Rectal smooth muscle tissue (tissue), 1 donor: ENCODE results near the gene PDGFD.

Source experiments
- H3K27ac ChIP-seq: one replicate; pipeline ENCODE4 v1.7.0; 2013; ENCODE audit warnings: low read depth, low read length, inconsistent platforms
- H3K27me3 ChIP-seq: one replicate; pipeline ENCODE4 v1.7.0; 2013; ENCODE audit warnings: low read length; ENCODE audit not compliant: control insufficient read depth, insufficient read depth
- H3K36me3 ChIP-seq: one replicate; pipeline ENCODE4 v1.7.0; 2013; ENCODE audit warnings: low read length; ENCODE audit not compliant: control insufficient read depth, insufficient read depth
- H3K4me1 ChIP-seq: one replicate; pipeline ENCODE4 v1.7.0; 2013; ENCODE audit warnings: low read length; ENCODE audit not compliant: control insufficient read depth, insufficient read depth
- H3K4me3 ChIP-seq: one replicate; pipeline ENCODE4 v1.7.0; 2013; ENCODE audit warnings: low read length
- H3K9ac ChIP-seq: one replicate; pipeline ENCODE4 v1.7.0; 2013; ENCODE audit warnings: low read length

PDGFD gene

DNA sequence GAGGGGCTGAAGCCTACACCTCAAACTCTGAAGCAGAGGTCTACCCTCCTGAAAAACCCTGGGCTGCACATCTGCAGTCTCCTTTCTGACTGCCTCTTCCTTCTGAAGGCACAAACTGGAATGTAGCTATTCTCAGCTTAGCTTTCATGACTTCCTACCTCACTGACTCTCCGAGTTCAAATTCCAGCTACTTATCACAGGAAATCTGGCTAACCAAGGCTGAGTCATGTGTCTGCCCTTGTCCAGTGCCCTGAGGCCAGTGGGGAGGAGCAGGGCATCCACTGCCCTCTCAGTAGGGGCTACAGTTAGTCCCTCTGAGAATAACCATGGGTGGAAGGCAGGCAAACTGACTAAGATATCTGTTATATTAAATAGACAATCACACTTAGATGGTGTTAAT, 29.2 kb downstream of the PDGFD start:
- no peak overlapping the region for H3K4me3 ChIP-seq
- H3K9ac ChIP-seq: no peak overlapping the region
- no peaks in the 10 kb centered on the region for H3K36me3 ChIP-seq
- H3K27ac ChIP-seq: no peak overlapping the region
- no peaks in the 10 kb centered on the region for H3K4me1 ChIP-seq
- no peaks in the 10 kb centered on the region for H3K27me3 ChIP-seq

DNA sequence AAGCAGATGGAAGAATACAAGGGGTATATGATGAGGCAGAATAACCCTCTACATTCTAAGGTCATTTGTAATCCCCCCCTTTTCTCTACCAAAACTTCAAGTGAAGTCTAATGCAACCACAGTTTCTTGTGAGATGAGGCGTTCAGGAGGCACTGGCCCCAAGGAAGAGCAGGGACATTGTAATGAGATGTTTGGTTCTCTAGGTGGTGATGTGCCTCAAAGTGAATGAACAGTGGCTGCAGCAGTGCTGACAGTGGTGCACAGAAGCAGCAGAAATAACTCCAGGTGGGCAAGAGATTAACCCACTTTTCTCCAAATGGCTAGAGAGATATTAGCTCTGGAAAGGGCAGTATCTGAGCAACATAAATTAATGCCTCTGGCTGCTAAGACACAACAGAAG, 33.8 kb downstream of the PDGFD start:
- Histone ChIP-seq H3K36me3 (no peaks in the 10 kb centered on the region), H3K27me3 (no peaks in the 10 kb centered on the region), H3K9ac (no peak overlapping the region), H3K4me3 (no peak overlapping the region), H3K4me1 (no peaks in the 10 kb centered on the region), H3K27ac (no peak overlapping the region)

DNA sequence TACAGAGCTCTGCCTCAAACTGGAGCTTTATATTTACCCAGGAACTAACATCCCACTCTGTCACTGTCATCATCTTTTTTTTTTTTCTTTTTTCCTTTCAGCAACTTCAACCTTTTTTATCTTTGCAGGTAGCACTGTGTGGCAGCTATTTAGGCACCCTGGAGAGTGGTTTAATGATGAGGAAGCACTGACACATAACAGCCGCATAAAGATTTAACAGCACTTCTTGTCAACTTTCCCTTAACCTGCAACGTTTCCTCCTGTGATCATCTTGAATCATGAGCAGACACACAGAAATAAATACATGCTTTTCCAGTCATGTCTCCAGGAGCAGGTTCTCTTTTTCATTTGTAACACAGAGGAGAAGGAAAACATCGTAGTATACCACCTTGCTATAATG, 34.8 kb downstream of the PDGFD start:
- no peak overlapping the region for H3K27ac ChIP-seq
- H3K4me1 ChIP-seq: no peaks in the 10 kb centered on the region
- H3K36me3 ChIP-seq: no peaks in the 10 kb centered on the region
- H3K27me3 ChIP-seq: no peaks in the 10 kb centered on the region
- no peak overlapping the region for H3K4me3 ChIP-seq
- H3K9ac ChIP-seq: no peak overlapping the region

DNA sequence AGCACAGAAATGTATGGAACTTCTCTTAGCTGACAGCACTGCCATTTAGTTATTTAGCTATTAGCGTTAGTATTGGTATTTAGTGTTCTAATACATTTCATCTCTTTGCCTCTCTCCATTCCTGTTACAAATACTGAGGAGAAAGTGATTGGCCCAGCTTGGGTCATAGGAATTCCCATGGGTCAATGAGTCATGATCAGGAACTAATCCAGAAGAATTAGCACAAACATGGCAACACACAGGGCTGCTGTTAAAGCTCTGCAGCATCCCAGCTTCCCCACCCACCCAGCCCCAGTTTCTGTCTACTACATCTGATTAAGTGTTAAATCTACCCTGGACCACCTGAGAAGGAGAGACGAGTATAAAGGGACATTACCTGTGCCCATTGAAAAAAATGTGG, 36.1 kb downstream of the PDGFD start:
- no peaks in the 10 kb centered on the region for H3K4me1 ChIP-seq
- H3K27me3 ChIP-seq: no peaks in the 10 kb centered on the region
- no peak overlapping the region for H3K9ac ChIP-seq
- H3K4me3 ChIP-seq: no peak overlapping the region
- no peak overlapping the region for H3K27ac ChIP-seq
- no peaks in the 10 kb centered on the region for H3K36me3 ChIP-seq

DNA sequence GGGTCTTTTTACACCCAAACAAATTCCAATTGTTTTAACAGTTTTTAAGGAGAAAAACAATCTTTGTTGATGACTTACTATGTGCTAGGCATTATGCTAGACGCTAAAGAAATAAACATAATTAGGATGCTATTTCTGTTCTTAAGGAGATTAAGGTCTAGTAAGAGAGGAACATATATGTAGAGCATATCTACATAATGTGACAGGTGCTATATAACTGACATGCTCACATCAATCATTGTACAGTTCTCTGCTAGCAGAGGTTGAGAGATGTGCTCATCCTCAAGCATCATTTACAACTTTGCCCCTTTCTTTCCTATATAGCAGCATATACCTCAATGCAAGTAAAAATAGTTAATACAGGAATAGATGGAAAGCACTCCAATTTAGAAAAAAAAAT, 37.5 kb downstream of the PDGFD start:
- H3K27ac ChIP-seq: no peak overlapping the region
- no peaks in the 10 kb centered on the region for H3K36me3 ChIP-seq

DNA sequence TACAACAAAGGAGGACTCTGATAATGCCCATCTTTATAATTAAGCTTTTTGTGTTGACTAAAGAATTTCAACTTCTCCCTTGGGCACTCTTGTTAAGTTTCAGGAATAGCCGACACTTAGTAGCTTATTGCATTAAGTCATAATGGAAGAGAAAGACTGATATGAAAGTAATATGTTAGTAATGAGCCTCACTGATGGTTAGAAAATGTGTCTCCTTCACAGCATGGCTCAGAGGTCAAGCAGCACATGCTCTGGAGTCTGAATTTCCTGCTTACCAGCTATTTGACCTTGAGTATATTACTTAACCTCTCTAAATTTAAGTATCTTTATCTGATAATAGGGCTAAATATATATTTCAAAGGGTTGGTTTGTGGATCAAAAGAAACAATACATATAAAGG, 39.0 kb downstream of the PDGFD start:
- Histone ChIP-seq H3K9ac (no peak overlapping the region), H3K27me3 (no peaks in the 10 kb centered on the region), H3K4me1 (no peaks in the 10 kb centered on the region), H3K27ac (no peak overlapping the region), H3K4me3 (no peak overlapping the region), H3K36me3 (no peaks in the 10 kb centered on the region)

More for the DNA sequence above, 37.5 kb downstream of the PDGFD start:
- Histone ChIP-seq H3K9ac (no peak overlapping the region), H3K4me1 (no peaks in the 10 kb centered on the region), H3K27me3 (no peaks in the 10 kb centered on the region), H3K4me3 (no peak overlapping the region)

DNA sequence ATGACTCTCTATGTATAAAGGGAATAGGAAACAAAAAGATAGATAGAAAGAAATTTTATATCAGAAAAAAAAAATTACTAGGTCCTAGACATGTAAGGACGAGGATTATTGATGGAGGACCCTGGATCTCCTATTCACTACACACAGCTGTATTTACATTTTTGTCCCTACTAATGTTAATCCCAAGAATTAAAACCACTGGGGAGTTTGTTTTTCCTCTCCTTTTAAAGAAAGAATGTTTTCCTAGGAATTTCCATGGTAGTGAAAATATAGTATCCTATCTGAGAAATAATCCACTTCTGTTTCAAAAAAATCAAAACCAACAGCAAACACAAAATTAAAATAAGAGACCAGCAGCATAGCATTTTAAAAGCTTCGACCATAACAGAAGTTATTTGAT, 41.1 kb downstream of the PDGFD start:
- H3K4me1 ChIP-seq: no peaks in the 10 kb centered on the region
- H3K27ac ChIP-seq: no peak overlapping the region
- no peak overlapping the region for H3K4me3 ChIP-seq
- H3K27me3 ChIP-seq: no peaks in the 10 kb centered on the region
- no peak overlapping the region for H3K9ac ChIP-seq
- no peaks in the 10 kb centered on the region for H3K36me3 ChIP-seq

DNA sequence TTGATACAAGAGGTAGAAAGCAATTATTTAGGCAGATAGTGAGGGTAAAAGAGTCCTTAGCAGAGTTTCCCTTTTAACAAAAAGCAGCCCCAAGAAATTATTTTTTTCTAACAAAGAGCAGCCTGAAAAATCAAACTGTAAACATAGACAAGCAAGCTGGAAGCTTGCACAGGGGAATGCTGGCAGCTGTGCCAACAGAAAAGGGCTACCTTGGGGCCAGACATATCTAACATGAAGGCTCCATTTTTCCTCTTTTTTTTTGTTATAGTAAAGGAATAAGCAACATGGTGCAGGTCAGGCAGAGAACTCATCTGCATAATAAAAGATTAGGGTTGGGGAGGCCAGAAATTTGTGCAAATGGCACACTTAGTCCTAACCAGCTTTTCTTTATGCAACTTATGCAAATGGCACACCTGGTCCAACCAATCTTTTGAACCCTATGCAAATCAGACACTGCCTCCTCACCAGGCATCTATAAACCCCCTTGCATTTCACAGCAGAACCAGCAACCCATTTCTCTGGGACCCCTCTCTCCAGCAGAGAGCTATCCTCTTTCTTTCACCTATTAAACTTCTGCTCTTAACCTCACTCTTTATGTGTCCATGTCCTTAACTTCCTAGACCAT, 41.8 kb downstream of the PDGFD start:
- no peak overlapping the region for H3K4me3 ChIP-seq
- no peak overlapping the region for H3K9ac ChIP-seq
- H3K4me1 ChIP-seq: no peaks in the 10 kb centered on the region
- H3K27me3 ChIP-seq: no peaks in the 10 kb centered on the region
- H3K36me3 ChIP-seq: no peaks in the 10 kb centered on the region
- H3K27ac ChIP-seq: no peak overlapping the region

DNA sequence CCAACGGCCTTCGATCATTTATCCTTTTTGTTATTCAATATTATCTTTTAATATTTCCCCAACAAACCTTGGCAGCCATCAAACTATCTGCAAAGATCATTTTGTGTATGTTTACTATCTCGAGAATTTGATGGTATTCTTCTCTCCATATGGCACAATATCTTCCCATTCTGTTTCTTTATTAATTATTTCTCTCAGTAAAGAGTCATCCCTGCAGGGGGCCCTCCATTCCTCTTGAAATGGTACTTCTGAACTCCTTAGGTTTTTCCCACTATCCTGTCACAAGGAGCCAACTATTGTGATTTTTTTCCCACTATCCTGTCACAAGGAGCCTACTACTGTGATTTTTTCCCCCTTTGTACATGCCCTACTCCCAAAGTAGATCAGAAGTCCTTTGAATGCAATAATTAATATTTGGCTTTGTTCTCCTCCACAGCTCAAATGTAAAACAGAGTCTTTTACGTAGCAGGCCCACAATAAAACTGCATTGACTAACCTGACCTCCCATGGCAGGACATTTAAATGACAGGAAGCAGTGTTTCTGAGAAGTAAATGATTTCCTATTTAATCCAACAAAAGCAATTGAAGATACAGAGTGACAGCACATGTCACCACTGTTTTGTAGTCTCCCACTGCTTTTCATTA, 43.3 kb downstream of the PDGFD start:
- H3K36me3 ChIP-seq: no peaks in the 10 kb centered on the region
- no peak overlapping the region for H3K27ac ChIP-seq
- no peaks in the 10 kb centered on the region for H3K27me3 ChIP-seq
- no peak overlapping the region for H3K9ac ChIP-seq
- H3K4me1 ChIP-seq: no peaks in the 10 kb centered on the region
- H3K4me3 ChIP-seq: no peak overlapping the region

DNA sequence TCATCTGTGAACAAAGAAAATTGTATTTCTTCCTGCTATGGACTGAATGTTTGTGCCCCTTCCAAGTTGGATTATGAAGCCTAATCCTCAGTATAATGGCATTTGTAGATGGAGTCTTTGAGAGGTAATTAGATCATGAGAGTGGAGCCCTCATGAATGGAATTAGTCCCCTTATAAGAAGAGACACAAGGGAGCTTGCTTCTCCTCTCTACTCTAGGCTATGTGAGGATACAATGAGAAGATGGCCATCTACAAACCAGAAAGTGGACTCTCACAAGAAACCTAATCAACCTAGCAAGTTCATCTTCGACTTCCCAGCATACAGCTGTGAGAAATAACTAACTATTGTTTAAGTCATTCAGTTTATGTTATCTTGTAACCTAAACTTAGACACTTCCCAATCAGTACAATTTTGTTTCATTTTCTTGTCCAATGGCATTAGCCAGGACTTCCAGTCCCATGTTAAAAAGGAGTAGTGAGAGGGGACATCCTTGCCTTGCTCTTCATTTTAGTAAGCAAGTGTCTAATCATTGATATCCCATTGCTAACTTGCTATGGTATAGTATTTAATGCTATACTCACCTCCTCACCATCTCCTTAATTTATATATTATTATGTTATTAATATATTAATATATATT, 45.7 kb downstream of the PDGFD start:
- Histone ChIP-seq H3K4me3 (no peak overlapping the region), H3K9ac (no peak overlapping the region), H3K27ac (no peak overlapping the region), H3K36me3 (no peaks in the 10 kb centered on the region), H3K27me3 (no peaks in the 10 kb centered on the region), H3K4me1 (no peaks in the 10 kb centered on the region)

DNA sequence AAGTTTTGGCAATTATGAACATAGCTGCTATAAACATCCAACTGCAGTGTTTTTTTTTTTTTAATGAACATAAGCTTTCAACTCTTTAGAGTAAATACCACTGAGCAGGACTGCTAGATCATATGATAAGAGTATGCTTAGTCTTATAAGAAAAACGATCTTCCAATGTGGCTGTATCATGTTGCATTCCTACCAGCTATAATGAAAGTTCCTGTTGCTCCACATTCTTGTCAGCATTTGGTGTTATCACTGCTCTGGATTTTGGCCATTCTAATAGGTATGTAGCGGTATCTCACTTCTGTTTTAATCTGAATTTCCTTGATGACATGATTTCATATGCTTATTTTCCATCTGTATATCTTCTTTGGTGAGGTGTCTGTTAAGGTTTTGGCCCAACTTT, 50.4 kb downstream of the PDGFD start:
- H3K36me3 ChIP-seq: no peaks in the 10 kb centered on the region
- no peak overlapping the region for H3K27ac ChIP-seq
- no peaks in the 10 kb centered on the region for H3K4me1 ChIP-seq
- no peak overlapping the region for H3K9ac ChIP-seq
- no peak overlapping the region for H3K4me3 ChIP-seq
- no peaks in the 10 kb centered on the region for H3K27me3 ChIP-seq

DNA sequence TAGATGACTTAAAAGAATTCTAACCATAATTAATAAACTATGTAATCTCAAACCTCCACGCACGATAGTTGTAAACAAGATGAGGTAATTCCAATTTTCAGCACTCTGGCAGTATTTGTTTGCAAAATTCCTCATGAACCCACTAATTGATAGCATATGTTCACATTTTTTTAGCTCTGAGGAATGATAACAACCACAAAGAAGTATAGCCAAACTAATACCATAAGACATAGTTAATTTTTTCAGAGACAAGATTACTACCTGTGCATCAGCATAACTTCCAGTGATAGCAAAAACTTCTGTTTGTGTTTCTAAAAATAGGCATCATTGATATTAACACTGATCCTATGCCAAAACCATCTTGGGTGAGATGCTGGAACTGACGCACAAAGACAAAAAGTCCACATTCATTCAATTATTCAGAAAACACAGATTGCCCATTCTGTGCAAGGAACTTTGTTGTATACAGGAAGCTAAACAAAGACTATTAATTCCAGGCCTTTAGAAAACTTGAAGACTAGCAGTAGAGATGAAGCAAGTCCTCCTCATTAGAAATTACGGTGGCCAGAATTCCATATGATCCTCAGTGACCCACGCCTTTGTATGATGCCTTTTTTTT, 57.7 kb downstream of the PDGFD start:
- Histone ChIP-seq H3K36me3 (no peaks in the 10 kb centered on the region), H3K4me1 (no peaks in the 10 kb centered on the region), H3K27ac (no peak overlapping the region), H3K9ac (no peak overlapping the region), H3K27me3 (no peaks in the 10 kb centered on the region), H3K4me3 (no peak overlapping the region)
